COLO668 (cell line): ENCODE measurements around the gene PGLYRP4.
"Not testable (repeated sequence)": the region's sequence is repeated elsewhere in the genome, so short reads cannot be mapped to it uniquely, and the experiment has no call there.

Experiments
- DNase-seq: peaks from one replicate; lab custom pipeline; 2025; ENCODE audit not compliant: unreplicated experiment; lab: John Stamatoyannopoulos, UW

PGLYRP4 gene

DNA sequence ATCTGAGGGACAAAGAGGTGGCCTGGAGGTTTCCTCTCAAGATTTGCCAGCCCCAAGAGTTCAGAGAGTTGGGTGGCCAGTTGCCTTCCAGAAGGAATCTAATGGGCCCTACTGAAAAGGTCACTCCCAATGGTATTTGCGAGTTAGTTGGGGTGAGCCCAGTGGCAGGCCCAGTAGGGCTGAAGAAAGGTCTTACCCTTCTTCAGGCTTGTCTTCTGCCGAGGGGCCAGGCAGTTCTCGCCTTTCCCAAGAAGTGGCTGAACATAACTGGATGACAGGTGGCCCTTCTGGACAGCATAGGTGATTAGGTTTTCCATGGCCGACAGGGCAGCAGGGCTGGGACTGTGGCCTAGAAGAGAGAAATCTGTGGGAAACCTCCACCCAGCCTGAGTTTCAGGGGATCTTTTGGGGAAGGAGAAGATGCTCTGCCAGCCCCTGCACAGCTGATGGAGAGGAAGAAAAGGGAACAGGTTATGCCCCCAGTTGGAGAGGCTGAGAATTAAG, 7.2 kb downstream of the PGLYRP4 start:
- no peak for DNase-seq

DNA sequence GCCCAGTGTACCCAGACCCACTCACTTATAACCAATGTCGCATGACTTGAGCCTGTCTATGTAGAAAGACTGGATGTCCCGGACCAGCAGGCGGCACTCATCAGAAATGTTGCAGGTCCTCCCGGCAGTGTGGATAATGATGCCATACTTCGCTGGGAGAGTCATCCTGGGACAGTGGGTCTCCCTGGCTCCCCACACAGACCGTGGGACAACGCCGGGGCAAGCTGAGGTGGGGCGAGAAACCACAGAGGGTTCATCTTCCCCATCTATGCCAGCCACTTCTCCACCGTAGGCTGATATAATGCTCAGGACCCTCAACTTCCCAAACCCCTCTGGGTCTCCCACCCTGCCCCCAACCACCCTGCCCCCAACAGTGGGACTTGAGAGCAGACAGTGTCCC, 8.3 kb downstream of the PGLYRP4 start:
- no peak for DNase-seq

DNA sequence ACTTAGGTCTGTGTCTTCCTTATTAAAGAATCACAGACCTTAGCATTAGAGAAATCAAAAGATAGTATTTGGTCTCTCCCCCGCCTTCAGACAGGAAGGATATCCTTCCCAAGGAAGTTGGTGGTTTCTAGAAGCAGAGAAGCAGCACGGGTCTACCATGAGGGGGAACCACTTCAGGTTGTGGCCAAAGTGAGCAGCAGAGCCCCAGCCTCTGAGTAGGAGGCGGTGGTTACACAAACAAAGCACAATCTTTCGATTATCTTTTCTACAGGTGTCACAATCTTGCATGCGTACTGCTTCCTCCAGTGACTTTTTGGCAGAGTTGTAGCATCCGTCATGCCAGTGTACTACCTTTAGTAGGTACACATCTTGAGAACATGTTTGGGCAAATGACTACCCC, 8.8 kb downstream of the PGLYRP4 start:
- DNase-seq = no peak

DNA sequence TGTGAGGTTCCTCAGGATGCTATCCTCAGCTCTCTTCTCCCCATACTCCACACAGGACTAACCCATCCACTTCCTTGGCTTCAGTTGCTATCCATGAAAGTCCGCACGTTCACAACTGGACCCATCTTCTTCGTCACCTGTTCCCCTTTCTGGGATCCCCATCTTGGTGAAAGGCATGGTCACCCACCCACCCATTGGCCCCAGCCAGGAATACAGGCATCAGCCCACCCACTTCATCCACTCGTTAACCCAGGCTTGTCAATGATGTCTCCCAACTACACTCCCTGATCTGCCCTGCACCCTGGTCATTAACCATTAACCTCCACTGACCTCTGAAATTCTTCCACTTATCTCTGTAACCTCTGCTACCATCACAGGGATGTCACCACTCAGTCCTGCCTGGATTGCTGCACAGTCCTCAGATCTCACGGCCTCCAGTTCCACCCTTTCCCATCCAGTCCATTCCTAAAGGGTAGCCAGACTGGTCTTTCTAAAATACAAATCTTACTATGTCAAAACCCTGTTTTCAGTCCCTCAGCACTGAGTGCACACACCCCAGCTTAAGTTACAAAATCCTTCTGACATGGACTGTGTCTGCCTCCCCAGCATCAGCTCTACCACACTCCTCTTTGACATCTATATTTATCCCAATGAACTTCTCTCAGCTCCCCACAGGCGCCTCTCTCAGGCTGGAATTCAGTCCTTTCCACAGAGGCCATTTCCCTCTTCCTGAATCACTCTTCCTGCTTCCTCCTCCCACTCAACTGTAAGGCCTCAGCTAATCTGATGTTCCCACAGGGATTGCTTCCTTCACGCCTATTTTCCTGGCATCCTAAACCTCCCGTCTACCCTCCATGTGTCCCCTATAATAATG, 10.4 kb downstream of the PGLYRP4 start:
- no peak for DNase-seq

DNA sequence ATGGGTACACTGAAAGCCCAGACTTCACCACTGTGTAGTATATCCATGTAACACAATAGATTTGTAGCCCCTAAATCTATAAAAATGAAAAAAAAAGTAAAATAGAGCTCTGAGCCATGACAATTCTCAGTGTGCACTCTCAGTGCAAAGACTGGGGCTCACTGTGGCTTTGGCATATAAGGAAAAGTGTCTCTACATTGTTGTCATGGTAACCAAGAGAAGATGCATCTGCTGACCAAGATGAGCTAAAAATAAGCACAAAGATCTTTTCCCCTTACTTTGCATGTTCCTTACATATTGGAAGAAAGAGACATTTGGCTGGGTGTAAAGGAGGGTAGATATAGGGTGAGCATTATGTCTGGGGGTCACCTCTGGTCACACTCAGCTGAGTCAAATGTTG, 12.0 kb downstream of the PGLYRP4 start:
- DNase-seq = no peak

DNA sequence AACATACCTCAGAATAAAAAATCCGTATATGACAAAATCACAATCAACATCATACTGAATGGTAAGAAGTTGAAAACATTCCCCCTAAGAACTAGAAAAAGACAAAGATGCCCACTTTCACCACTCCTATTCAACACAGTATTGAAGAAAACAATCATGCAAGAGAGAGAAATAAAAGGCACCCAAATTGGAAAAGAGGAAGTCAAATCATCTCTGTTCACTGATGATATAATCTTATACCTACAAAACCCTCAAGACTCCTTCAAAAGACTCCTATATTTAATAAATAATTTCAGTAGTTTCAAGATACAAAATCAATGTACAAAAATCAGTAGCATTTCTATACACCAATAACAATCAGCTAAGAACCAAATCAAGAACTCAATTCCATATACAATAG, 14.7 kb downstream of the PGLYRP4 start:
- no peak for DNase-seq

DNA sequence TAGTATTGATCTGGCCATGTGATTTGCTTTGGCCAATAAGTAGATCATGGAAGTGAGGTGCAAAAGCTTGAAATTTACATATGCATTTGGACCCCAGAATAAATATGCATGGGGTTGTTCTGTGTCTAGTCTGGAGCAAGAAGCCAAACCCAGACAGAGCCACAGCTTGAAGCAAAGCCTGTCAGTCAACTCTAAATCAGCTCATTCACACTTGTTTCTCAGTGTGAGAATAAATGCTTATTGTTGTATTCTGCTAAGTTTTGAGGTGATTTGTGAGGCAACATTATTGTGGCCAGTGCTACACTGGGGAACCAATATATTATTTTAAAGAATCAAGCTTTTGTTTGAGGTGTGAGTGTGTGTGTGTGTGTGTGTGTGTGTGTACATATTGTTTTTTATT, 23.7 kb downstream of the PGLYRP4 start:
- no peak for DNase-seq

DNA sequence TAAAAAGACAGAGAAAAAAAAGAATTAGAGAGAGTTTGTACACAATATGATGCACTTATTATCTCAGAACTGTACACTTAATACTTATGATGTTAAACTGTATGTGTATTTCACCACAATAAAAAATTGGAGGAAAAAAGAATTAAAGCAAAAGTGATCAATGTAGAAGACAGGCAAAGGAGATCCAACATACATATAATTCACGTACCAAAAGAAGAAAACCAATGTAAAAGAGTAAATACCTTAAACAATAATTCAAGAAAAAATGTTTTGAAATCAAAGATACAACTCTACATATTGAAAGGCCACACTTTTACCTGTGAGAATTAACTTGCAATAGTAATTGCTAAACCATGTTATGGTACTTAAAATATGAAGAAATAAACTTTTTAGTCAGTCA, 26.1 kb downstream of the PGLYRP4 start:
- no peak for DNase-seq

DNA sequence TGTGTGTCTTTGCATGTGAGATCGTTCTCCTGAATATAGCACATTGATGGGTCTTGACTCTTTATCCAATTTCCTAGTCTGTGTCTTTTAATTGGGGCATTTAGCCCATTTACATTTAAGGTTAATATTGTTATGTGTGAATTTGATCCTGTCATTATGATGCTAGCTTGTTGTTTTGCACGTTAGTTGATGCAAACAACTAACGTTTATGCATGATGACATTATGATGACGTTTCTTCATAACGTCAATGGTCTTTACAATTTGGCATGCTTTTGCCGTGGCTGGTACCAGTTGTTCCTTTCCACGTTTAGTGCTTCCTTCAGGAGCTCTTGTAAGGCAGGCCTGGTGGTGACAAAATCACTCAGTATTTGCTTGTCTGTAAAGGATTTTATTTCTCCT, 30.5 kb downstream of the PGLYRP4 start:
- DNase-seq = not testable (repeated sequence)

DNA sequence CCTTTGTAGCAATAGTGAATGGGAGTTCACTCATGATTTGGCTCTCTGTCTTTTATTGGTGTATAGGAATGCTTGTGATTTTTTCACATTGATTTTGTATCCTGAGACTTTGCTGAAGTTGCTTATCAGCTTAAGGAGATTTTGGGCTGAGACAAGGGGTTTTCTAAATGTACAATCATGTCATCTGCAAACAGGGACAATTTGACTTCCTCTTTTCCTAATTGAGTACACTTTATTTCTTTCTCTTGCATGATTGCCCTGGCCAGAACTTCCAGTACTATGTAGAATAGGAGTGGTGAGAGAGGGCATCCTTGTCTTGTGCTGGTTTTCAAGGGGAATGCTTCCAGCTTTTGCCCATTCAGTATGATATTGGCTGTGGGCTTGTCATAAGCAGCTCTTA, 32.6 kb downstream of the PGLYRP4 start:
- DNase-seq = not testable (repeated sequence)

DNA sequence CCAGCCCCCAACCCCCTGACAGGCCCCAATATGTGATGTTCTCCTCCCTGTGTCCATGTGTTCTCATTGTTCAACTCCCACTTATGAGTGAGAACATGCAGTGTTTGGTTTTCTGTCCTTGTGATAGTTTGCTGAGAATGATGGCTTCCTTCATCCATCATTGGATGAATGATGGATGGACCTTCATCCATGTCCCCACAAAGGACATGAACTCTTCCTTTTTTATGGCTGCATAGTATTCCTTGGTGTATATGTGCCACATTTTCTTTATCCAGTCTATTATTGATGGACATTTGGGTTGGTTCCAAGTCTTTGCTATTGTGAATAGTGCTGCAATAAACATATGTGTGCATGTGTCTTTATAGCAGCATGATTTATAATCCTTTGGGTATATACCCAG, 34.3 kb downstream of the PGLYRP4 start:
- not testable (repeated sequence) for DNase-seq

DNA sequence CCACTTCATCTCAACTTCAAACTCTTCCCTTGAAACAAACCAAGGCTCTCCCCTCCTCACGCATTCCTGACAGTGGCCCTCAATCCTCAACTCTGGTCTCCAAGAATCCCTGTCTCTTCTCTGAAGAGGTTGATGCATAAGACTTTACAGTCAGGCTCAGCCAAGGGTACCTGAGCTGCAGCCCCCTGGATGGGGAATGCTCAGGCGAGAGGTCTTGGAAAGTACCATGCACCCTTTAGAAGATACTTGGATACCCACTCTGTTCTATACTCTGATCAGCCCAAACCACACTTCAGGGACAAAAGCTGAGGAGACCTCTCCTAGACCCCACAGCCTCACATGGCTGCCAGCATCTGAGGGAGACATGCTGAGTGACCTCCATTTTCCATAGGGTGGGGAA, 35.4 kb downstream of the PGLYRP4 start:
- no peak for DNase-seq

DNA sequence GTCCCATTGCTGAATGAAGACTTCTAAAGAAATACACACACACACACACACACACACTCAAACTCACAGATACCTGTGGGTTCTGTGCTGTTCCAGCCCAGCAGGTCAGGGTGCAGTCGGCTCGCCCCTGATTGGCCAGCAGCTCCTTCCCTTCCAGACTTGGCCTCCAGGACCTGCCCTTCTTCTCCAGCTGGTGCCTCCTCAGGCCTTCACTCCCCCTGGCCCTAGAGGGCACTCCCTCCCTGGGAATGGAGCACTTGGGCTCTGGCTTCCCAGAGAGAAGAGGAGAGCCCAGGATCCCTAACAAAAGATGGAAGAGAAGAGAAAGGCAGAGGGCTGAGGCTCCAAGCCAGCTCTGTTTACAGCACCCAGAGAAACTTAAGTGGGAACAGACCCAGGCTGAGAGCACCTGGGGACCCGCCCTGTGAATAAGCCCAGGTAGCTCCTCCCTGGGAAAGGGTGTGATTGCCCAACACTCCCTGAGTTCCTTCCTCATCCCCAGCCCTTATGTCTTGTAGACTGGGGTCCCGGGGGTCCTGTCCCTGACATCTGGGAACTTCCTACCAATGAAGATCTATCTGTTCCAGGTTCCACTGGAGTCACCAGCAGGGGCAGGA, 36.0 kb downstream of the PGLYRP4 start, which contains the start of gene PGLYRP3:
Gene PGLYRP3 (minus strand): TSS at position 383 of the 617 bp plus-strand sequence. CDS start 2,287 bp downstream, outside the sequence.
- no peak for DNase-seq

DNA sequence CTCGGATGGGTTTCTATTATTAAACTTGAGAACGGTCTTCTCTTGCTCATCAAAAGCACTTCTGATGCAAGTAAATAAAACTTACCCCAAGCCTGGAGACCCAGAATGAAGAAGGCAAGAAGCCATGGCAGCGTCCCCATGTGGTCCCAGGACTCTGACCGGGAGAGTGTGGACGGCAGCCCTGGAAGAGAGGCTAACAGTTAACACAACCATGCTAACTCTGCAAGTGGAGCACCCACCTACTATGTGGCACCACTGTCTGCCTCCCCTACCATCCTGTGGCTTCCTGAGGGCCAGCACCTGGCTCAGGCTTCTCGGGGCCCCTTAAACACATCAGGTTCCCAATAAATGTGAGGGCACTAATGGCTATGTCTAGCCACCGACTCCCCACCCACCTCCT, 38.1 kb downstream of the PGLYRP4 start:
- DNase-seq = no peak

DNA sequence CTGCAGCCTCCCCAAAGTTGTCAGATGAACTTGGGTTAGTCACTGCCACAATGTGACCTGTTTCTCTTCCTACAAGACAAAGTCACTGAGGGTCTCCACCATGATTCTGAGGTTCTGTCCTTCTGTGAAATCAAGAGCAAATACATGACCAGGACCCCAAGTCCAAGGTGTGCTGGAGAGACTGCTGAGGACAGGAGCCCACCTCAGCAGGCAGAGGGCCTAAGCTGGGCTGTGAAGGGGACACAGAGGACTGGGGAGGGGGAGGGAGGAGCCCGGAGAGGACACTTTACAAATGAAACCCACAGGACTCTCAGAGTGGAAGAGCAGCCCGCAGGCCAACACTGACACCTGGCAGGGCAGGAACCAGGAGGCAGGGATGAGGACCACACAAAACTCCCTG, 39.2 kb downstream of the PGLYRP4 start:
- no peak for DNase-seq

DNA sequence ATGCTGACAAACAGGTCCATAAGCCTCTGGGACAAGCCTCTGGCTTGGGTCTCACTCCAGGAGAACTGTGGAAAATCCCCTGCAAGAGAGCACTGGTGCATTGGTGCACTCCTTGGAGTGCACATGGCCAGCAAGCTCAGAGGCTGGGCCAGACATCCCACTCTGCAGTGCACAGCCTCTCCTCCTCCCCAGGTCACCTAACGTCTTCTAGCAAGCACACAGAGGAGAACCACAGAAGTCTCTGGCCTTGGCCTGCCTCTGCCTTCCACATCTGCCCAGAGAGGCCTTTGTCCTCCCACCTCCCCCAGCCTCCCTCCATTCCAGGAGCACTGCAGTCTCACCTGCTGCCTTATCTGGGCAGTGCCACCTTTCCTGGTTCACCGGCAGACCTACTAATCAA, 40.1 kb downstream of the PGLYRP4 start:
- no peak for DNase-seq

DNA sequence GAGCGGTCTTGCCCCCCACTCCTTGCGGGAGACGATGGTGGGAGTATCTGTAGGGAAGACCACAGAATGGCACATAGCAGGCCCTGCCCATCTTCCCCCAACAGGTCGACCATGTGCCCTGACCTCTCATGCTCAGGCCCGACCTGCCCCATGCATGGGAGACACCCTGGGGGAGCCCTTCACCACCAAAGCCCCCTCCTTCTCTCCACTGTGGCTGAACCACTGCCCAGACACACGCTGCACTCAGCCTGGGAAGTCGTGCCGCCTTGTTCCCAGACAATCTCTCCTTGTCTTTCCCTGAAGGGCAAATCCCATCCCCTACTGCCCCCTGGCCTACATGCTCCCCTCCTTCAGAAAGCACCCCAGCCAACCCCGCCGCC, 41.4 kb downstream of the PGLYRP4 start:
- DNase-seq = no peak

DNA sequence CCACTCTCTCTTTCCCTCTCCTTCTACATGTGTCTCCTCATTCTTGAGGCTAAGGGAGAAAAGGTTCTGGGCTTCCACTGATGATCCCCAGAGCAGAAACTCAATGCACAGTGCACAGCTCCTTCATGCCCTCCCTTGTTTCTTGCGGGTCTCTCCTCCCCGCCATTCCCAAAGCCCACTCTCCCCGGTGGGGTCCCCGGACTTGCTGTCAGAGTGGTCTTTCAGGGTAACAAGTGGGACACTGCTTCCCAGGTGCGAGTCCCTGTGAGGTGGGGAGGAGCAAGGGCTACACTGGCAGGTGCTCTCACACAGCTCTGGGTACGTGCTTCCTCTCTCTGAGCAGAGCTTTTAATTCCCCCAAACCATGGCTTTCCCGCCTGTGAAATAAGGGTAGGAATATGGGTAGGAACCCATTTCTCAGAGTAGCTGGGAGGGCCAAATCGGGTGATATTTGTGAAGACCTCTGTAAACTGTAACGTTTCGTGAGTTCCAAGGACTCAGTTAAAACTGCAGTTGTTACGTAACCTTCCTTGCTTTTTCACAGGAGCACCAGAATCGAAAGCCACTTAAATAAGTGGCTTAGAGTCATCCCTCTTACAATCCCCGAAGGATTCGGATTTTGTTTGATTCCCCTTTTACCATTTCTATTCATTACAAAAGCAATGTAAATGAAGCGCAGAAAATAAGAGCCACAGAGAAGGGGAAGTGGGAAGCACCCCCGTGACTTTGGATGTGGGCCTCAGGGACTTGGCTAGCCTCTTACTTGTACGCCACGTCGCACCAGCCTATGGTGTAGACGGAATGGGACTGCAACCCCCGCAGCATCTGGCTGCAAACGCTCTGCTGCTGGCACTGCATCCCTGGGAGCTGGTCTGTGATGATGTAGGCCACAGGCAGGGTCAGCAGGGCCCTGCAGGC, 42.1 kb downstream of the PGLYRP4 start:
- DNase-seq = no peak

DNA sequence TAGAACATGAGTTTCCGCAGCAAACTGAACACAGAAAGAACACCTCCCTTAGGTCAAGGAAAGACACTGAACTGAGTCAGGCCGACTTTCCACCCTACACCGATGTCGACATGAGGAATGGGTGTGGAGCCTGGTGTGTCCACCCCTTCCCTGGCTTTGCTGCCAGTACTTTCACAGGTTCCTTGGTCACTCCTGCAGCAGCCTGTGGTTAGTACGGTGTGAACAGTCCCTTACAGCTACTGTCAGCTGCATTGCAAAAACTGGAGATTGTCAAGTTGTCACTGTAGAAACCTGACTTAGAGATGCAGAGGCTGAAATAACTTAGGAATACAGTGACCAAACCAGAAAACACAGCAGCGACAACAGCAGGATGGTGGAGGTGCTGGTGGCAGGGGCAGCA, 43.0 kb downstream of the PGLYRP4 start:
- DNase-seq = no peak

DNA sequence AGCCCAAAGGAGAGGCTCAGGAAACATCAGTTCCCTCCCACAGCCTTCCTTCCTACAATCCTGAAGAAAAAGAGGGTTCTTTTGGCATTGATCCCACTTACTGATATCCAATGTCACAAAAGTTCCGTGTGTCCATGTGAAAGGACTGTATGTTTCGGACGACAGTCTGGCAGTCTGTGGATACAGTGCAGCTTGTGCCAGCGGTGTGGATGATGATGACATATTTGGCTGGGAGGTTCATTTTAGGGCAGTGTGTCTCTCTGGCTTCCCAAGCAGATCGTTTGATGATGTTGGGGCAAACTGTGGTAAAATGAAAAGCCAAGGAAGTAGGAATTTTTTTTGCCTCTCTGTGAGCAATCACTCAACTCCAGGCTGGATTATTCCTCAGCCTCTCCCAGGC, 46.3 kb downstream of the PGLYRP4 start:
- no peak for DNase-seq

DNA sequence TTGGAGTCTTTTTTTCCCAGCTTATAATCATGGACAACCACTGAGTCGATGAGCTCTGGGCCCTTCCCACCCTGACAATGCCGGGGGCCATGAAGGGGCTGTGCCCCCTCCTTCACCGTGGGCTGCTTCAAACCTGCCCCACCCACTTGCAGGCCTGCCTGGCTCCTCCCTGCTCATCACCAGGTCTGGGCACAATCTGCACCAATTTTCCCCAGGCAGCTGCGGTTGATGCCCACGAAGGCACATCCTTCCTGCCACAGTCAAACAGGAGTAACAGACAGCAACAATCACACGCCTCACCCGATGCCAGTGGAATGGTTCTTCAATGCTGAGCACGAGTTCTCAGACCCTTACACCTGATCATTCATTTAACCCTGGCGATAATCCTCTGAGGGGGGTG, 54.8 kb downstream of the PGLYRP4 start:
- no peak for DNase-seq

DNA sequence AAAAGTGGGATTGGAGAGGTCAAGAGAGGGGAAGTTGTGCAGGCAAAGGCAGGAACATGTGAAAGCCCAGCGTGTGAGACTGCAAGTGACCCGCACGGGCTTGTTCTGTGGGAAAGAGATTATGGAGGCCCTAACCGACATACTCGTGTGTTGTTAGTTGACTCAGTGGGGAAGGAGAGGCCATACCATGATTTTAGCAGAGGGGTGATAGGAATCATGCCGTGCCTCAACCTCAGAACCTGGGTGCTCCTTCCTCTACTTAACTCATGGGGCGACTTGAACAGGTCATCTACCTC, 55.2 kb downstream of the PGLYRP4 start:
- no peak for DNase-seq
